Skeletal muscle cell (primary cell): ENCODE results near the gene MPC1.
"Not testable (repeated sequence)": the region's sequence is repeated elsewhere in the genome, so short reads cannot be mapped to it uniquely, and the experiment has no call there.

Experiments
- DNase-seq: peaks from one replicate; pipeline ENCODE4 v3.0.0-alpha.2; 2010; ENCODE audit warnings: low read depth
- H3K4me3 ChIP-seq: 2 replicates; pipeline ENCODE4 v1.5.1; 2011; ENCODE audit warnings: low read depth, mild to moderate bottlenecking, control low read depth, low read length, moderate library complexity

The MPC1 gene

DNA sequence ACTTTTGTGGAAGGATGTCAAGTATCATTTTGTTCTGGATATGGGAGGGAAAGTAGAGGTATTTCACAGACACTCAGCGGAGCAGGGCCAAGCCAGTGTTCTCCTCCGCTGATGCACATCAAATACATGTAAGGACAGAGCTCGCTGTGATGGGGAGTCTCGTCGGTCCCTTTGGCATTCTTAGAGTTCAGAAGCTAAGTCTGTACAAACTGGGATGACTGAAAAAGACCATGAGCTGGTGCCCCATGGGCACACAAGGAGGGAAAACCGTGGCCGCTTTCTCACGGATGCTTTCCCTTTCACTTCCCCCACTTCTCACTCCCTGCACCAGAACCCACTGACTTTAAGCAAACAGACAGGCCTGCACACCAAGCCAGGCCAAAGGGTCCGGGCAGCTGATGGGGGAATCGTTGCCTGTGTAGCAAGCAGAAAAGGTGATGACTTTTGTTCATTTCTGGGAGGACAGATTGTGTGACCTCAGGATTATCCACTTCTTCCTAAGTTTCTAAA lies 27.7 kb upstream of the MPC1 start:
- DNase-seq: no peak
- H3K4me3 ChIP-seq: no peak overlapping the region

GRCh38 chr6:166408936-166409755 lies 26.4 kb upstream of the MPC1 start:
- no peak overlapping the region for H3K4me3 ChIP-seq
- no peak for DNase-seq

DNA sequence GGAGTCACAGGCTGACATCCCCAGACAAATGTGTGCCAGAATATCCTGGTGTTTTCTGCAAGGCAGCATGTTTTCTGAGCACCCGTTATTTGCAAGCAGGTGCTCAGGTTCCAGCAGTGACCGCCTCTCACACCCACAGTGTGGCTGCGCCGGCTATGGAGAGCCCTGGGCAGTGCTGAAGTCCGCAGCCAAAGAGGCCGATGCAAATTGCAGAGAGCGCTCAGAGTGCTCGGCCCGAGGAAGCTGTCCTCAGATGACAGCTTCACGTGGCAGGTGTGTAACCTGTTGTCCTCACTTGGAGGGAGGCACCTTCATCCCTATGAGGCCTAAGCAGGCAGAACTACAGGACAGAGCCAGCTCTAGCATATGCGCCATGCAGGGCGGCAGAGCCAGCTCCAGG lies 23.5 kb upstream of the MPC1 start:
- DNase-seq: no peak
- no peak overlapping the region for H3K4me3 ChIP-seq

- no peak overlapping the region for H3K4me3 ChIP-seq
- DNase-seq: no peak
Measured at GRCh38 chr6:166405386-166405785, 22.6 kb upstream of the MPC1 start.

DNA sequence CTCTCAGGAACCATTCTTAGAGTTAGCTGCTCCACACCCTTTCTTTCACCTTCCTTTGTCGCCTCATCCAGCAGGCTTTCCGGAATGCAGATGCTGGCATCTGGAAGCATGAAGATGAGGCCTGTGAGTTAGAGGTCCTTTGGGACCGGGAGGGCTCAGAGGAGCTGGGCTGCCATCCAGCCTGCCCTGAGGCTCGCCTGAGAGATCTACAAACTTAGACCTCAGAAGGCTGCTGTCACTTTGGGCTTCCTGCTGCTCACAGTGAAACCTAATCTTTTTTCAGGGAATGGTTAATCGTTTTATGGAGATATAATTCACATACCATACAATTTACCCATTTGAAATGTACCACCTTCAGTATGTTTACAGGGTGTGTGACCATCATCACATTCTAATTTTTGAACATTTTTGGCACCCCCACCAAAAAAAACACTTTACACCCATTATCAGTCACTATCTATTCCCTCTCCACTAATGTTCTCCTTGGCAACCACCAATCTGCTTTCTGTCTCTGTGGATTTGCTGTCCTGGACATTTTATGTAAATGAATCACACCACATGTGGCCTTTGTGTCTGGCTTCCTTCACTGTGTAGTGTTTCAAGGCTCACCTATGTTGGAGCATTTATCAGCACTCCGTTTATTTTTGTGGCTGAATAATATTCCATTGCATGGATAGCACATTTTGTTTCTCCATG lies 20.0 kb upstream of the MPC1 start:
- H3K4me3 ChIP-seq: no peak overlapping the region
- DNase-seq: peak; percentile 33

- peak; percentile 41 for DNase-seq
- H3K4me3 ChIP-seq: not testable (repeated sequence)
Measured at GRCh38 chr6:166400649-166401250, 18.0 kb upstream of the MPC1 start.

GRCh38 chr6:166400181-166400580 lies 17.4 kb upstream of the MPC1 start:
- no peak overlapping the region for H3K4me3 ChIP-seq

GRCh38 chr6:166398348-166398747 lies 15.6 kb upstream of the MPC1 start:
- no peak overlapping the region for H3K4me3 ChIP-seq
- DNase-seq: no peak

More at GRCh38 chr6:166400181-166400580, 17.4 kb upstream of the MPC1 start:
- no peak for DNase-seq

GRCh38 chr6:166397849-166398248 lies 15.1 kb upstream of the MPC1 start:
- H3K4me3 ChIP-seq: no peak overlapping the region
- no peak for DNase-seq

- DNase-seq: no peak
- H3K4me3 ChIP-seq: no peak overlapping the region
Measured at GRCh38 chr6:166395778-166396177, 13.0 kb upstream of the MPC1 start.

DNA sequence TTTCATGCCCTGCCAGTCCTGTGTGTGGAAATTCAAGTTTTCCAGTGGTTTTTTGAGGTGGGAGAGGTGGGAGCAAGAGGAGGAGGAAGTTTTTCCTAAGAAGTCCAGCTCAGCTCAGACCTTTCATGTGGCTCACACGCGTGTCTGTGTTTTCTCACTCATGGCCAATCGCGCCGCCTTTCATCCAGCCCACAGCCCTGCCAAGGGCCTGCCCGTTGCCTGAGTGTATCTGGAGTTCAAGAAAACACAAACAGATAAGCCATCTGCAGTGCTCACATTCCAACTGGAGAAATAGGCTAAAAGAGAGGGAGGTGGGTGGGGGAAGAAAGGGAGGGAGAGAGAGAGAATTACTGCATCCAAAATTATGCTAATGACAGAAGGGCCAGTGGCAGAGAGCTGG lies 12.6 kb upstream of the MPC1 start:
- DNase-seq: no peak
- no peak overlapping the region for H3K4me3 ChIP-seq

DNA sequence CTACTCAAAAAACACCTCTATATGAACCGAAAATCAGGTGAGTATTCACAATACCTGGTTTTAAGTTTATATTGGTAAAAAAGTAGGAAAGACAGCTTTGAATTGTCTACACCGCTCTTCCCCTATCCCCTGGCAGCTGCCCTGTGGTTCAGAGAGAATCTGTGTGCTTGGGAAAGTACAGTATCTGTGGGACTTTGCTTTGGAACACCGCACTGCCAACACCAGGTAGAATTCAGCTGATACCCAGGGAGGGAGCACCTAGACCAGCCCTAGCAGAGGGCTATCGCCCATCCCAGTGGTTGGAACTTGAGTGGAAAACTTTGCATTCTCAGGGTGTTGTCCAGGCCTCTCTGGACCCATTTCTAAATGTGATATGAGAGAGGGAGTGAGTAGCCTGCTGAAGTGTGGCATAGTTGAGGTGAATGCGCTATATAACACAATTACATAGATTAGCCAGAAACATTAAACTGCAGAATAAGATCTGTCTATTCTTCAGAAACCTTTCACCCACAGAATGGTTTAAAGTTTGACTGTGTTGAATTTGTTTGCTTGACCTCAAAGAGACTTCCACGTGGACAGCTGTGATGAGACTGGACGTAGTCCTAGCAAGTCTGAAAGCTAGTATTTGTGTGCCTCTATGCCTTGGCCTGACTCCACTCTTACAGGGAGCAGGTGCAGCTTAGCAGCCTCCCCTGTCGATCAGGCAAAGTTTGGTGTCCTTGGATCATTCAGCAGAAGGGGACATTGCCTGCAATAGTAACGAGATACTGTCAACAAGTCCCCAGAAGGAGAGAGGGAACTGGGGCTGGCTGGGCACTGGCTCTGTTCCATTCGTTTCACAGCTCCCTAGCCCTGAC lies 11.5 kb upstream of the MPC1 start:
- no peak for DNase-seq
- no peak overlapping the region for H3K4me3 ChIP-seq

- H3K4me3 ChIP-seq: no peak overlapping the region
- no peak for DNase-seq
Measured at GRCh38 chr6:166393535-166393823, 10.7 kb upstream of the MPC1 start.

DNA sequence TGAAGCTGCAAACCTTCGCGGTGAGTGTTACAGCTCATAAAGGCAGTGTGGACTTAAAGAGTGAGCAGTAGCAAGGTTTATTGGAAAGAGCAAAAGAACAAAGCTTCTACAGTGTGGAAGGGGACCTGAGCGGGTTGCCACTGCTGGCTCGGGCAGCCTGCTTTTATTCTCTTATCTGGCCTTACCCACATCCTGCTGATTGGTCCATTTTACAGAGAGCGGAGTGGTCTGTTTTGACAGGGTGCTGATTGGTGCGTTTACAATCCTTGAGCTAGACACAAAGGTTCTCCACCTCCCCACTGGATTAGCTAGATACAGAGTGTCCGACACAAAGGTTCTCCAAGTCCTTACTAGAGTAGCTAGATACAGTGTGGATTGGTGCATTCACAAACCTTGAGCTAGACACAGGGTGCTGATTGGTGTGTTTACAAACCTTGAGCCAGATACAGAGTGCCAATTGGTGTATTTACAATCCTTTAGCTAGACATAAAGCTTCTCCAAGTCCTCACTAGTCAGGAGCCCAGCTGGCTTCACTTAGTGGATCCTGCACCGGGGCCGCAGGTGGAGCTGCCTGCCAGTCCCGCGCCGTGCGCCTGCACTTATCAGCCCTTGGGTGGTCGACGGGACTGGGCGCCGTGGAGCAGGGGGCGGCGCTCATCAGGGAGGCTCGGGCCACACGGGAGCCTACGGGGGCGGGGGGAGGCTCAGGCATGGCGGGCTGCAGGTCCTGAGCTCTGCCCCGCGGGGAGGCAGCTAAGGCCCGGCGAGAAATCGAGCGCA lies 10.2 kb upstream of the MPC1 start:
- not testable (repeated sequence) for H3K4me3 ChIP-seq, DNase-seq

DNA sequence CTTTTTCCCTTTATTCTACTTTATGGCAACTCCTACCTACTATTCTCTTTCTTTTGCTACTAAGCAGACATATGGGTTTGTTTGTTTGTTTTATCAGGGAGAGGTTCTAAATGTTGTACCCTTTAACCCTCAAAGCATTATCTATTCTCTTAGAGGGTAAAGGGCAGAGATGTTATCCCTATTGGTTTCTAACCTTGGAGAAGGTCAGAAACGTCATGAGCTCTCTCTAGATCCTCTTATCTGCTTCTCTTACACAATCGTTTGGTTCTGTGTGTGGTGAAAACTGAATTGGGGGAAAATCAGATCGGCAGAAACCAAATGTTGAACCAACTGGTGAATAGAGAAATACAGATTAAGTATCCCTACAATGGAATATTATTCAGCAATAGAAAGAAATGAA lies 6.4 kb upstream of the MPC1 start:
- H3K4me3 ChIP-seq: no peak overlapping the region
- DNase-seq: no peak

DNA sequence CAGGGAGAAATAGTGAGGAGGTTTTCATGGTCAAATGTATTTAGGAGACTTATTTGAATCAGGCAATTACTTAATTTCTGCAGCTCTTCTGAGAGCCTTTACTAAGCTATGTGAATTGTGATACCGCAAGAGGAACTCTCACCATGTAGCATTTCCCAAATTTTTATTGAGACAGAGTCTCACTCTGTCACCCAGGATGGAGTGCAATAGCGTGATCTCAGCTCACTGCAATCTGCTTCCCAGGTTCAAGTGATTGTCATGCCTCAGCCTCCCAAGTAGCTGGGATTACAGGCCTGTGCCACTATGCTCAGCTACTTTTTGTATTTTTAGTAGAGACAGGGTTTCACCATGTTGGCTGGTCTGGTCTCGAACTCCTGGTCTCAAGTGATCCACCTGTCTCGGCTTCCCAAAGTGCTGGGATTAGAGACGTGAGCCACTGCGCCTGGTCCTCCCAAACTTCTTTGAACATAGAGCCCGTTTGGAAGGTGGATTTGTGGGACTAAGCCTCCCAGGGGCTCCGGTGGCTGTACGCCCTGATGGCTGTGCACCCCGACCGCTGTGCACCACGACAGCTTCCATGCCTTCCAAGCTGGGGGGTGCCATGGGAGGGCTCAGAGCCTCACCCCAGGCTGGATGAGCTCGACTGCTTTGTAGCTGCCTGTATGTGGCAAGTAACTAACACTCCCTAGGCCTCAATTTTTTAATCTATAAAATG lies 5.7 kb upstream of the MPC1 start:
- no peak for DNase-seq
- no peak overlapping the region for H3K4me3 ChIP-seq

GRCh38 chr6:166387642-166388289 lies 5.0 kb upstream of the MPC1 start:
- no peak overlapping the region for H3K4me3 ChIP-seq
- DNase-seq: no peak

DNA sequence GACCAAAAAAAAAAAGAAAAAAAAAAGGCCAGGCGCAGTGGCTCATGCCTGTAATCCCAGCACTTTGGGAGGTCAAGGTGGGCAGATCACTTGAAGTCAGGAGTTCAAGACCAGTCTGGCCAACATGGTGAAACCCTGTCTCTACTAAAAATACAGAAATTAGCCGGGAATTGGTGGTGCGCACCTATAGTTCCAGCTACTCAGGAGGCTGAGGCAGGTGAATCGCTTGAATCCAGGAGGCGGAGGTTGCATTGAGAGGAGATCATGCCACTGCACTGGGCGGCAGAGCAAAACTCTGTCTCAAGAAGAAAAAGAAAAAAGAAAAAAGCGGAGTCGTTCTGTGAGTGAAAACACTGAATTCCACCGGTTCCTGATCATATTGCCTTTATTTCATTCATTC lies 4.4 kb upstream of the MPC1 start:
- DNase-seq, H3K4me3 ChIP-seq: not testable (repeated sequence)
